Measurements from ENCODE around the gene TUBE1. TPM values are rescaled to one million over a fixed set of nuclear protein-coding genes. Genes with fewer than 3 reads are reported as not detected.
"Not testable (repeated sequence)": the region's sequence is repeated elsewhere in the genome, so short reads cannot be mapped to it uniquely, and the experiment has no call there.

TUBE1 gene
- total RNA-seq, 2 experiments from 2014 or later = 38.7 to 39.1 TPM

DNA sequence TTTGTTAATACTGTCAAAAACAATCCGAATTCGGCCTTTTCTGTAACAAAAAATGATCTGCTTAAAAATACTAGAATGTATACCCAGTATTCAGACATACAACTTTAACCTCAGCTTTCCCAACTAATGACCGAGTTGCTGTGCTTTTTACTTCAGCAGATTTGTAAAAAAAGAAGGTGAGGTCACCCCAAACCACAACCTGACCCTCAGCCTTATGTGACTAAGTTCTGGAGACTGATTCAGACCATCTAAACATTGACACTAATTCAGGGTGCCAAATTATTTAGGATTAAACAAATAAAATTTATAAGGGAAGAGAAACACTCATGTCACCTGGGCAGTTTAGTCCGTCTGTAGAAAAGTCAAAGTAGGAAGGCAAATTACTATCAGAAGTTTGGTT is 25.7 kb downstream of the TUBE1 start:
- TF ChIP-seq CTCF (IDR thresholded peaks at IDR 0.05) = no peak
- H3K36me3 Mint-ChIP-seq (ENCODE audit: low read depth) = no peaks in the 10 kb centered on the region
- DNase-seq = no peak
- ChIA-PET POLR2A (no interaction called here), CTCF (interaction anchor here (1.0 kb wide), 1 partner anchor 12 kb away, joined by 3 read pairs; no protein-coding TSS in a partner anchor)
- no peak overlapping the region for H3K27ac Mint-ChIP-seq
- H3K4me1 Mint-ChIP-seq (ENCODE audit: low read depth) = no peaks in the 10 kb centered on the region
- peaks cover 2% of the 10 kb centered on the region for H3K27me3 Mint-ChIP-seq
- no peaks in the 10 kb centered on the region for H3K9me3 Mint-ChIP-seq
- no peak overlapping the region for H3K4me3 Mint-ChIP-seq
- ATAC-seq = no peak
- intact Hi-C loops (cut with micrococcal nuclease) = no loop called here

DNA sequence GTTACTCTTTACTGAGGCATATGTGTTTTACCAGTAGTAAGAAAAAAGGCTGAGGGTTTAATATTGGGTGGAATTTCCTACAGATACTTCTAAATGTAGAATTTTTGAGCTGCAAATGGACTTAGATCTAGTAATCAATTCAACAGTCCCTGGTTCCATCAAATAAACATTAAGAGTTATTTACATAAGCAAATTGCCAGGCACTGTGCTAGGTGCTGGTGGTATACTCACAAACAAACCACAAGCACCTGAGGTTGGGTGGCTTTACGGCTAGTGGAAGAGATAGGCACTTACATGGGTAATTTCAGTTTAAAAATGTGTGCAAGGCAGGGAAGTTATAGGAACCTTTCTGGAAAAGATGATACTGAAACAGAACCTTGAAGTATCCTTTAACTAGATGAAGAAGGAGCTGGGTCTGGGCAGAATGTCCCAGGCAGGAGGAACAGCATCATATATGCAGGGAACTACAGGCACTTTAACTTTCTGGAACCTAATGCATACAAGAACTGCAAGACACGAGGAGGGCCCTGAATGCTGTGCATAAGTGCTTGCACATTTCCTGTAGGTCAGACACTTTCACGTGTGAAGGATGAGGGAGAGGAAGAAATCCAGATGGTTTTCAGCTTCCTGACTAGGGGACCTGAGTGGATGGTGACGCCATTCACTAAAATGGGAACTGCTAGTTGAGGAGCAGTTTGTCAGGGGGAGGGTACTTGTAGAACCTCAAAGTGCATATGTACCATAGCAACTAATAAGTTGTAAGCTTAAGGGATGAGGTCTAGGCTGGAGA is 28.8 kb downstream of the TUBE1 start:
- no peak for DNase-seq
- Mint-ChIP-seq H3K4me1 (ENCODE audit: low read depth) (no peaks in the 10 kb centered on the region), H3K27me3 (peaks cover 5% of the 10 kb centered on the region), H3K27ac (no peak overlapping the region), H3K4me3 (no peak overlapping the region), H3K9me3 (no peaks in the 10 kb centered on the region), H3K36me3 (ENCODE audit: low read depth) (no peaks in the 10 kb centered on the region)
- ChIA-PET POLR2A (no interaction called here), CTCF (interaction anchor here (1.2 to 1.3 kb wide), 2 partner anchors 13 to 105 kb away, joined by 3 read pairs; no protein-coding TSS in a partner anchor)
- intact Hi-C loops (cut with micrococcal nuclease) = no loop called here
- no peak for ATAC-seq
- no peak for TF ChIP-seq CTCF (IDR thresholded peaks at IDR 0.05)

DNA sequence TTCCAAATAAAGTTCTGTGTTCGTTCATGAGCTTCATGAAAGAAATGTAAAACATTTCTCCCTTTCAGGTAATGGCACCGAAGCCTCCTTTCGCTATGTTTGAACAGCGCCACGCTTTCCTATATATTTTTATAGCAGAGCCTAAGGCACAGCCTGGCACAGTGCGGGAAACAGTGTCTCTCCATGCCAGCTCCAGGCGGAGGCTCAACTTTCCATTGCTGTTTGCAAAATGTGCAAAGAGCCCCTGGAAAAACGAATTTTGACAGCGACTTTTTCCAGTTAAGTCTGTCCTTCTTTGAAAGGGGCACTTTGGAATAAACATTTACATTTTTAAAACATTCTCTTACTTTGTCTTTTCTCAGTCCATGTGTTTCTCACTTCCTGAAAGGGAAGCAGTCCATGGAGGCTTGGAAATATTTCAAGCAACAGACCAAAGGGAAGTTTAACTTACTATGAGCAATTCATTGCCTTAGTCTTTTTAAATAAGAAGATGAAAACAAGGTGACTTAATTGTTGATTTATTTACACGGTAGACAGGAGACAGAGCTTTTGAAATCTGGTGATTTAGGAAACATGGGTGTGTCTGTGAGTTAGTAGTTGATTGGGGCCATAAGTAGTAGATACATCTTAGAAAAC is 32.6 kb downstream of the TUBE1 start:
- Mint-ChIP-seq H3K4me1 (ENCODE audit: low read depth) (no peaks in the 10 kb centered on the region), H3K9me3 (no peaks in the 10 kb centered on the region), H3K27ac (no peak overlapping the region), H3K36me3 (ENCODE audit: low read depth) (no peaks in the 10 kb centered on the region), H3K27me3 (peaks cover 5% of the 10 kb centered on the region), H3K4me3 (no peak overlapping the region)
- no peak for ATAC-seq
- ChIA-PET CTCF (no interaction called here), POLR2A (interaction anchor here (0.9 kb wide), 1 partner anchor 10 kb away, joined by 4 read pairs; no protein-coding TSS in a partner anchor)
- no peak for DNase-seq
- intact Hi-C loops (cut with micrococcal nuclease) = no loop called here
- no peak for TF ChIP-seq CTCF (IDR thresholded peaks at IDR 0.05)

- H3K27me3 Mint-ChIP-seq = peaks cover 5% of the 10 kb centered on the region
- peaks cover 2% of the 10 kb centered on the region for H3K4me1 Mint-ChIP-seq (ENCODE audit: low read depth)
- DNase-seq = no peak
- H3K27ac Mint-ChIP-seq = no peak within 1 kb of the TSS
- TF ChIP-seq CTCF (IDR thresholded peaks at IDR 0.05) = no peak
- CTCF ChIA-PET = interaction anchor here (1.0 kb wide), 1 partner anchor 109 kb away, joined by 3 read pairs; no protein-coding TSS in a partner anchor
- intact Hi-C loops (cut with micrococcal nuclease) = no loop called here
- POLR2A ChIA-PET = interaction anchor here (0.9 kb wide), 1 partner anchor 10 kb away, joined by 4 read pairs; no protein-coding TSS in a partner anchor
- ATAC-seq = no peak
- no peak within 1 kb of the TSS for H3K4me3 Mint-ChIP-seq
- H3K9me3 Mint-ChIP-seq = no peaks in the 10 kb centered on the region
- no peaks in the 10 kb centered on the region for H3K36me3 Mint-ChIP-seq (ENCODE audit: low read depth)
Measured at GRCh38 chr6:112054001-112054400, 33.3 kb downstream of the TUBE1 start, which contains the start of gene CCN6. TSS of gene CCN6 (plus strand) at chr6:112054104. CDS start at chr6:112054358, 254 bp downstream.

DNA sequence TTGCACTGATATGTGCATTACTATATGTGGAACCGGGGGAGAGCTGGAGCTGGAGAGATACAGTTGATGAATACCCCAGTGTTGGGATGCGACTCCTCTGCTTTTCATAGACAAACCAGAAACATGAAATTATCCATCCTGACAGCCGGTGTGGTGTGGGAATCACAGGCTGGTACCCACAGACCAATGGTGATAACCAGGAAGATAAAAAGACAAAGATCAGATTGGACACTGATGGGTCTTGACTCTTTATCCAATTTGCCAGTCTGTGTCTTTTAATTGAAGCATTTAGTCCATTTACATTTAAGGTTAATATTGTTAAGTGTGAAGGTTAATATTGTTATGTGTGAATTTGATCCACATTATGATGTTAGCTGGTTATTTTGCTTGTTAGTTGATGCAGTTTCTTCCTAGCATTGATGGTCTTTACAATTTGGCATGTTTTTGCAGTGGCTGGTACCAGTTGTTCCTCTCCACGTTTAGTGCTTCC is 36.0 kb downstream of the TUBE1 start:
- H3K9me3 Mint-ChIP-seq; intact Hi-C loops (cut with micrococcal nuclease); ATAC-seq; H3K4me3 Mint-ChIP-seq; H3K27ac Mint-ChIP-seq; H3K36me3 Mint-ChIP-seq (ENCODE audit: low read depth); H3K4me1 Mint-ChIP-seq (ENCODE audit: low read depth); H3K27me3 Mint-ChIP-seq; DNase-seq: not testable (repeated sequence)
- ChIA-PET CTCF (interaction anchor here (1.0 to 1.7 kb wide), 4 partner anchors 8 to 341 kb away, joined by 3 to 6 read pairs (median 5); no protein-coding TSS in a partner anchor), POLR2A (interaction anchor here (1.3 kb wide), 1 partner anchor 36 kb away, joined by 4 read pairs; the partner anchor contains the start of genes FAM229B and TUBE1)
